HepG2 (cell line): ENCODE results near the gene CCDC88C. TPM values are rescaled to one million over a fixed set of nuclear protein-coding genes. Genes with fewer than 3 reads are reported as not detected.

ENCODE experiments used
- ATAC-seq: fragments of 200-7000 bp; cut with Tn5 transposase; 3 replicates; pipeline ENCODE4 v1.9.1; 2020; ENCODE audit warnings: mild to moderate bottlenecking, moderate library complexity
- BruUV-seq: library from RNA; stranded (reverse); fragments of 400-500 nt; replicated peaks from 2 replicates; lab custom pipeline; 2021; lab: Mats Ljungman, UMichigan
- CTCF ChIA-PET: fragments of 300-600 bp; formaldehyde crosslinking; extraction: SDS; loops from one replicate; lab custom pipeline; 2021; ENCODE audit warnings: low total read pairs, inconsistent platforms, low intra/inter-chr PET ratio; lab: Yijun Ruan, JAX
- POLR2A ChIA-PET: fragments of 350-600 bp; sonication (Branson Sonifier 250); formaldehyde crosslinking; loops from one replicate; lab custom pipeline; 2020; ENCODE audit warnings: antibody characterized with exemption, inconsistent platforms; lab: Yijun Ruan, JAX
- DNase-seq: peaks from one replicate; pipeline ENCODE4 v3.0.0-alpha.2; 2015; ENCODE audit warnings: low spot score
- FAIRE-seq: peaks from 3 replicates; lab custom pipeline; 2011; peaks lifted over from hg19 to GRCh38; lab: Jason Lieb, UNC
- H2AFZ ChIP-seq: one replicate; pipeline ENCODE4 v1.6.1; 2011; ENCODE audit warnings: low read length, inconsistent platforms
- H3K27ac ChIP-seq: fragments of 300-600 bp; 3 replicates; pipeline ENCODE4 v1.8.0; 2011; ENCODE audit warnings: mixed run types, mild to moderate bottlenecking, mixed read lengths, low read length, inconsistent platforms; ENCODE audit not compliant: insufficient read depth; ENCODE audit errors: extremely low read length
- H3K27me3 ChIP-seq, 2 experiments: fragments of 200-600 bp in 1 of 2; 2 replicates in 1 of 2; 3 replicates in 1 of 2; pipeline versions ENCODE4 v1.6.0 to v1.8.0; 2011; ENCODE audit warnings: low read length in 2 of 2, mild to moderate bottlenecking in 2 of 2, moderate library complexity in 2 of 2, inconsistent platforms in 1 of 2; ENCODE audit not compliant: insufficient read depth in 2 of 2, control insufficient read depth in 1 of 2
- H3K36me3 ChIP-seq, 2 experiments: fragments of 200-600 bp in 1 of 2; replicated peaks in 1 of 2; 2 replicates in 1 of 2; 3 replicates in 1 of 2; pipeline versions ENCODE4 v1.5.1 to v1.8.0; 2011; ENCODE audit warnings: low read length in 2 of 2, inconsistent platforms in 1 of 2; ENCODE audit not compliant: insufficient read depth in 2 of 2, control insufficient read depth in 1 of 2
- H3K4me1 ChIP-seq: 2 replicates; pipeline ENCODE4 v1.5.1; 2012; ENCODE audit warnings: low read length, inconsistent platforms; ENCODE audit not compliant: insufficient read depth
- H3K4me2 ChIP-seq: 2 replicates; pipeline ENCODE4 v1.6.0; 2011; ENCODE audit warnings: low read depth, low read length, inconsistent platforms
- H3K4me3 ChIP-seq, 3 experiments: fragments of 200-600 bp in 1 of 3; sonication (generic), shearing (Covaris generic) in 1 of 3; replicated peaks in 1 of 3; 2 replicates each; pipeline ENCODE4 v1.5.1; 2011 to 2016; ENCODE audit warnings: low read length in 3 of 3, inconsistent platforms in 2 of 3, low read depth in 2 of 3, mild to moderate bottlenecking in 2 of 3, control low read depth in 1 of 3, mixed read lengths in 1 of 3; ENCODE audit not compliant: insufficient read depth in 1 of 3
- H3K79me2 ChIP-seq: one replicate; pipeline ENCODE4 v1.6.1; 2011; ENCODE audit warnings: low read length, inconsistent platforms; ENCODE audit not compliant: insufficient read depth
- H3K9ac ChIP-seq: 2 replicates; pipeline ENCODE4 v1.6.0; 2011; ENCODE audit warnings: mild to moderate bottlenecking, low read depth, low read length, inconsistent platforms; ENCODE audit not compliant: insufficient read depth
- H3K9me3 ChIP-seq: 2 replicates; pipeline ENCODE4 v1.5.1; 2012; ENCODE audit warnings: mild to moderate bottlenecking, low read length
- H4K20me1 ChIP-seq: 2 replicates; pipeline ENCODE4 v1.6.0; 2011; ENCODE audit warnings: inconsistent platforms, mild to moderate bottlenecking, low read length, moderate library complexity; ENCODE audit not compliant: insufficient read depth
- AHR ChIP-seq: IDR thresholded peaks from 2 replicates; pipeline ENCODE4 v1.6.1; 2018; ENCODE audit warnings: missing genetic modification reagents, missing compliant biosample characterization
- CHD4 ChIP-seq: fragments of 200-600 bp; sonication (generic); IDR thresholded peaks from 2 replicates; pipeline ENCODE4 v1.7.0; 2017; ENCODE audit warnings: mild to moderate bottlenecking, low read length, borderline replicate concordance
- FOXP1 ChIP-seq, 2 experiments: fragments of 450-650 bp in 1 of 2; IDR thresholded peaks; 2 replicates each; pipeline ENCODE4 v1.6.1; 2017 to 2018; ENCODE audit warnings: antibody characterized with exemption in 1 of 2
- GATA4 ChIP-seq: sonication (generic); IDR thresholded peaks from 2 replicates; pipeline ENCODE4 v1.6.1; 2016; ENCODE audit warnings: antibody characterized with exemption, low read depth, borderline replicate concordance
- ISX ChIP-seq: sonication (generic); formaldehyde crosslinking; conservative IDR thresholded peaks from 2 replicates; pipeline ENCODE4 v1.5.0; 2020; ENCODE audit warnings: missing genetic modification reagents
- KAT2B ChIP-seq: fragments of 150-350 bp; IDR thresholded peaks from 2 replicates; pipeline ENCODE4 v1.6.1; 2014; ENCODE audit warnings: low read depth, low read length, borderline replicate concordance
- MEIS2 ChIP-seq: sonication (generic); formaldehyde crosslinking; IDR thresholded peaks from 2 replicates; pipeline ENCODE4 v1.9.0; 2021; ENCODE audit warnings: mild to moderate bottlenecking, missing genetic modification reagents
- NR2F1 ChIP-seq, 2 experiments: fragments of 450-650 bp in 1 of 2; formaldehyde crosslinking in 1 of 2; IDR thresholded peaks; 2 replicates each; pipeline versions ENCODE4 v1.5.0 to v1.6.1; 2016 to 2020; ENCODE audit warnings: mild to moderate bottlenecking in 1 of 2, missing compliant biosample characterization in 1 of 2, missing genetic modification reagents in 1 of 2, moderate library complexity in 1 of 2
- PHF8 ChIP-seq: sonication (generic); formaldehyde crosslinking; IDR thresholded peaks from 2 replicates; pipeline ENCODE4 v1.5.0; 2020; ENCODE audit warnings: missing genetic modification reagents
- TCF7L2 ChIP-seq: IDR thresholded peaks from 2 replicates; pipeline ENCODE4 v1.6.1; 2011; ENCODE audit warnings: mild to moderate bottlenecking, low read depth, low read length, moderate library complexity
- ZMAT3 ChIP-seq: sonication (generic); formaldehyde crosslinking; conservative IDR thresholded peaks from 2 replicates; pipeline ENCODE4 v1.7.0; 2021; ENCODE audit warnings: missing genetic modification reagents
- ZNF143 ChIP-seq: sonication (generic); formaldehyde crosslinking; IDR thresholded peaks from 2 replicates; pipeline ENCODE4 v1.4.0; 2020; ENCODE audit warnings: missing genetic modification reagents
- ZNF780A ChIP-seq: sonication (generic); formaldehyde crosslinking; IDR thresholded peaks from 2 replicates; pipeline ENCODE4 v1.8.0; 2022; ENCODE audit warnings: mild to moderate bottlenecking, missing genetic modification reagents, moderate library complexity
- WGBS: methylation state at CpG from one replicate; pipeline ENCODE4 v1.1.6; 2017; ENCODE audit warnings: low lambda C conversion rate; 5-methylcytosine and 5-hydroxymethylcytosine counted together
- in situ Hi-C: cut with HindIII; loops from 2 replicates; pipeline ENCODE4 v1.10.0; 2017; ENCODE audit warnings: low pct_unique_long_range_greater_than_20kb; ENCODE audit not compliant: extremely low pct_ligation_motif_present
- intact Hi-C: fragments of 100-400 bp; cut with micrococcal nuclease; formaldehyde crosslinking; loops from one replicate; pipeline ENCODE4 v1.10.0; 2022; ENCODE audit not compliant: unreplicated experiment
- polyA plus RNA-seq, 8 experiments: library from polyadenylated mRNA; depleted of rRNA in 3 of 8; stranded (reverse) in 7 of 8; unstranded in 1 of 8; fragments of >200 nt; fragmentation: Illumina TruSeq in 4 of 8; extraction: Trizol in 4 of 8; gene quantifications; 2 replicates each; pipeline versions ENCODE4 v1.2.1 to v1.2.3, GENCODE V29; 2011 to 2016; ENCODE audit warnings: low read depth in 4 of 8, missing spikeins in 1 of 8, mixed read lengths in 1 of 8; ENCODE audit not compliant: insufficient read depth in 1 of 8
- total RNA-seq, 5 experiments: library from RNA; depleted of rRNA; stranded (reverse); fragments of >200 nt; fragmentation: Illumina TruSeq; extraction: Trizol; gene quantifications; 2 replicates each; pipeline ENCODE4 v1.2.3, GENCODE V29; 2016; ENCODE audit warnings: low read depth in 1 of 5
- TF ChIP-seq, protein P1 (sequence below): IDR thresholded peaks from 2 replicates; pipeline ENCODE4 v1.6.1; 2016; ENCODE audit warnings: missing biosample characterization, missing genetic modification reagents, low read depth
- TF ChIP-seq, protein P2 (sequence below): sonication (generic); formaldehyde crosslinking; IDR thresholded peaks from 2 replicates; pipeline ENCODE4 v1.4.0; 2020; ENCODE audit warnings: low read depth, mild to moderate bottlenecking, missing genetic modification reagents
- TF ChIP-seq, protein P3 (sequence below): sonication (generic); formaldehyde crosslinking; IDR thresholded peaks from 2 replicates; pipeline ENCODE4 v1.4.0; 2020; ENCODE audit warnings: missing genetic modification reagents
- TF ChIP-seq, protein P4 (sequence below): sonication (generic); formaldehyde crosslinking; IDR thresholded peaks from 2 replicates; pipeline ENCODE4 v1.5.1; 2020; ENCODE audit warnings: mild to moderate bottlenecking, missing genetic modification reagents, moderate library complexity

CCDC88C gene
- total and polyA plus RNA-seq, 2 of the 13 experiments (the other 11 are each of a cell fraction or from before 2014, with no cell fraction given), result 3.6 to 11.7 TPM

DNA sequence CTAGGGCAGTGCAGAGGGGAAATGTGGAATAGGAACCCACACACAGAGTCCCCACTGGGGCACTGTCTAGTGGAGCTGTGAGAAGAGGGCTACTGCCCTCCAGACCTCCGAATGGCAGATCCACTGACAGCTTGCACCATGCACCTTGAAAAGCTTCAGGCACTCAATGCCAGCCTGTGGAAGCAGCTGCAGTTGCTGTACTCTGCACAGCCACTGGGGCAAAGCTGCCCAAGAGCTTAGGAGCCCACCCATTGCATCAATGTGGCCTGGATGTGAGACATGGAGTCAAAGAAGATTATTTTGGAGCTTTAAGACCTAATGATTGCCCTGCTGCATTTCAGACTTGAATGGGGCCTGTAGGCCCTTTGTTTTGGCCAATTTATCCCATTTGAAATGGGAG, 21.7 kb upstream of the CCDC88C start:
- WGBS, result no CpG with 5 or more reads among the region's 1 CpG
- Histone ChIP-seq H3K4me3 (no peak overlapping the region), H3K9me3 (0 out of 2 replicates have a peak, but pooled peaks cover 6% of the 10 kb centered on the region), H3K36me3 (no peaks in the 10 kb centered on the region), H3K27ac (no peak overlapping the region), H2AFZ (no peak overlapping the region), H3K4me1 (0 out of 2 replicates have a peak, but pooled peaks cover 6% of the 10 kb centered on the region), H3K4me2 (no peak overlapping the region), H3K9ac (no peak overlapping the region), H3K79me2 (no peaks in the 10 kb centered on the region), H4K20me1 (no peaks in the 10 kb centered on the region), H3K27me3 (no peaks in the 10 kb centered on the region)
- TF ChIP-seq FOXP1 (IDR thresholded peaks at IDR 0.05) (no peak), FOXP1 (CRISPR knock-in tag; IDR thresholded peaks at IDR 0.05) (no peak), ISX (CRISPR knock-in tag) (no peak), ZMAT3 (CRISPR knock-in tag) (no peak), TCF7L2 (no peak), ZNF143 (no peak), NR2F1 (CRISPR knock-in tag; IDR thresholded peaks at IDR 0.05) (no peak), CHD4 (no peak), MEIS2 (no peak), AHR (CRISPR knock-in tag) (no peak), KAT2B (no peak), ZNF780A (CRISPR knock-in tag) (no peak), PHF8 (no peak), GATA4 (no peak)
- TF ChIP-seq, protein P1, sequence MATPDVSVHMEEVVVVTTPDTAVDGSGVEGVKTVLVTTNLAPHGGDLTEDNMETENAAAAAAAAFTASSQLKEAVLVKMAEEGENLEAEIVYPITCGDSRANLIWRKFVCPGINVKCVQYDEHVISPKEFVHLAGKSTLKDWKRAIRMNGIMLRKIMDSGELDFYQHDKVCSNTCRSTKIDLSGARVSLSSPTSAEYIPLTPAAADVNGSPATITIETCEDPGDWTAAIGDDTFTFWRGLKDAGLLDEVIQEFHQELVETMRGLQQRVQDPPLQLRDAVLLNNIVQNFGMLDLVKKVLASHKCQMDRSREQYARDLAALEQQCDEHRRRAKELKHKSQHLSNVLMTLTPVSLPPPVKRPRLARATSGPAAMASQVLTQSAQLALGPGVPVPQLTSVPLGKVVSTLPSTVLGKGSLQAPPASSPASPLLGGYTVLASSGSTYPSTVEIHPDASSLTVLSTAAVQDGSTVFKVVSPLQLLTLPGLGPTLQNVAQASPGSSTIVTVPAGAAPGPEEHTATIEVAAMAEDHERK (CRISPR knock-in tag), result no peak
- TF ChIP-seq, protein P2, sequence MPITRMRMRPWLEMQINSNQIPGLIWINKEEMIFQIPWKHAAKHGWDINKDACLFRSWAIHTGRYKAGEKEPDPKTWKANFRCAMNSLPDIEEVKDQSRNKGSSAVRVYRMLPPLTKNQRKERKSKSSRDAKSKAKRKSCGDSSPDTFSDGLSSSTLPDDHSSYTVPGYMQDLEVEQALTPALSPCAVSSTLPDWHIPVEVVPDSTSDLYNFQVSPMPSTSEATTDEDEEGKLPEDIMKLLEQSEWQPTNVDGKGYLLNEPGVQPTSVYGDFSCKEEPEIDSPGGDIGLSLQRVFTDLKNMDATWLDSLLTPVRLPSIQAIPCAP (CRISPR knock-in tag), result no peak
- TF ChIP-seq, protein P3, sequence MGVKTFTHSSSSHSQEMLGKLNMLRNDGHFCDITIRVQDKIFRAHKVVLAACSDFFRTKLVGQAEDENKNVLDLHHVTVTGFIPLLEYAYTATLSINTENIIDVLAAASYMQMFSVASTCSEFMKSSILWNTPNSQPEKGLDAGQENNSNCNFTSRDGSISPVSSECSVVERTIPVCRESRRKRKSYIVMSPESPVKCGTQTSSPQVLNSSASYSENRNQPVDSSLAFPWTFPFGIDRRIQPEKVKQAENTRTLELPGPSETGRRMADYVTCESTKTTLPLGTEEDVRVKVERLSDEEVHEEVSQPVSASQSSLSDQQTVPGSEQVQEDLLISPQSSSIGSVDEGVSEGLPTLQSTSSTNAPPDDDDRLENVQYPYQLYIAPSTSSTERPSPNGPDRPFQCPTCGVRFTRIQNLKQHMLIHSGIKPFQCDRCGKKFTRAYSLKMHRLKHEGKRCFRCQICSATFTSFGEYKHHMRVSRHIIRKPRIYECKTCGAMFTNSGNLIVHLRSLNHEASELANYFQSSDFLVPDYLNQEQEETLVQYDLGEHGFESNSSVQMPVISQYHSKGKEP (CRISPR knock-in tag), result no peak
- TF ChIP-seq, protein P4, sequence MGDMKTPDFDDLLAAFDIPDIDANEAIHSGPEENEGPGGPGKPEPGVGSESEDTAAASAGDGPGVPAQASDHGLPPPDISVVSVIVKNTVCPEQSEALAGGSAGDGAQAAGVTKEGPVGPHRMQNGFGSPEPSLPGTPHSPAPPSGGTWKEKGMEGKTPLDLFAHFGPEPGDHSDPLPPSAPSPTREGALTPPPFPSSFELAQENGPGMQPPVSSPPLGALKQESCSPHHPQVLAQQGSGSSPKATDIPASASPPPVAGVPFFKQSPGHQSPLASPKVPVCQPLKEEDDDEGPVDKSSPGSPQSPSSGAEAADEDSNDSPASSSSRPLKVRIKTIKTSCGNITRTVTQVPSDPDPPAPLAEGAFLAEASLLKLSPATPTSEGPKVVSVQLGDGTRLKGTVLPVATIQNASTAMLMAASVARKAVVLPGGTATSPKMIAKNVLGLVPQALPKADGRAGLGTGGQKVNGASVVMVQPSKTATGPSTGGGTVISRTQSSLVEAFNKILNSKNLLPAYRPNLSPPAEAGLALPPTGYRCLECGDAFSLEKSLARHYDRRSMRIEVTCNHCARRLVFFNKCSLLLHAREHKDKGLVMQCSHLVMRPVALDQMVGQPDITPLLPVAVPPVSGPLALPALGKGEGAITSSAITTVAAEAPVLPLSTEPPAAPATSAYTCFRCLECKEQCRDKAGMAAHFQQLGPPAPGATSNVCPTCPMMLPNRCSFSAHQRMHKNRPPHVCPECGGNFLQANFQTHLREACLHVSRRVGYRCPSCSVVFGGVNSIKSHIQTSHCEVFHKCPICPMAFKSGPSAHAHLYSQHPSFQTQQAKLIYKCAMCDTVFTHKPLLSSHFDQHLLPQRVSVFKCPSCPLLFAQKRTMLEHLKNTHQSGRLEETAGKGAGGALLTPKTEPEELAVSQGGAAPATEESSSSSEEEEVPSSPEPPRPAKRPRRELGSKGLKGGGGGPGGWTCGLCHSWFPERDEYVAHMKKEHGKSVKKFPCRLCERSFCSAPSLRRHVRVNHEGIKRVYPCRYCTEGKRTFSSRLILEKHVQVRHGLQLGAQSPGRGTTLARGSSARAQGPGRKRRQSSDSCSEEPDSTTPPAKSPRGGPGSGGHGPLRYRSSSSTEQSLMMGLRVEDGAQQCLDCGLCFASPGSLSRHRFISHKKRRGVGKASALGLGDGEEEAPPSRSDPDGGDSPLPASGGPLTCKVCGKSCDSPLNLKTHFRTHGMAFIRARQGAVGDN (CRISPR knock-in tag), result no peak
- ATAC-seq, result peak; percentile 89
- no peak for DNase-seq
- FAIRE-seq, result no peak
- intact Hi-C loops, result no loop called here
- in situ Hi-C loops, result no loop called here
- no TSS peak for BruUV-seq
- ChIA-PET POLR2A (no interaction called here), CTCF (no interaction called here)
